ENCODE measurements around the gene LUZP2.

The LUZP2 gene

GRCh38 chr11:24567380-24567779 lies 70.5 kb downstream of the LUZP2 start:
- no peak for DNase-seq (ENCODE audit: low spot score)

GRCh38 chr11:24572376-24572775 lies 75.5 kb downstream of the LUZP2 start:
- no peak for DNase-seq (ENCODE audit: low spot score)

GRCh38 chr11:24574461-24574860 lies 77.6 kb downstream of the LUZP2 start:
- DNase-seq (ENCODE audit: low spot score), result no peak

GRCh38 chr11:24575392-24575791 lies 78.5 kb downstream of the LUZP2 start:
- DNase-seq (ENCODE audit: low spot score), result no peak

DNA sequence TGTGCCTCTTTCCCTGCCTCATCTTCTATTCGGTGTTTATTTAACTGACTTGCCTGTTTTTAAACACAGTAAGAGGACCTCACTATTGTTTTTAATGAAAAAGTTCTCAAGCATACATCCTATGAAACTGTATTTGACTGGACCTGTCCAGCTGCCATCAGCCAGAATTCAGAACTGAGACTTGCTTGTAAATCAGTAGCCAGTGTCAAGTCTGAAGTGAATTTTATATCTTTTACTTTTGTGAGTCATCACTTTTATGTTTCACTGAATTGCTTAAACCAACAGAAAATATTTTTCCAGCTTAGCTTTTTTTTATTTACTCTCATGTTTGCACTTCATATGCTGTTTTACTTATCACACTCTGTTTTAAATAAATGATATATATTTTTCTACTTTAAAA lies 88.3 kb downstream of the LUZP2 start:
- no peak for DNase-seq (ENCODE audit: low spot score)

- no peak for DNase-seq (ENCODE audit: low spot score)
These were observed 90.8 kb downstream of the LUZP2 start for GRCh38 chr11:24587635-24588034.

DNA sequence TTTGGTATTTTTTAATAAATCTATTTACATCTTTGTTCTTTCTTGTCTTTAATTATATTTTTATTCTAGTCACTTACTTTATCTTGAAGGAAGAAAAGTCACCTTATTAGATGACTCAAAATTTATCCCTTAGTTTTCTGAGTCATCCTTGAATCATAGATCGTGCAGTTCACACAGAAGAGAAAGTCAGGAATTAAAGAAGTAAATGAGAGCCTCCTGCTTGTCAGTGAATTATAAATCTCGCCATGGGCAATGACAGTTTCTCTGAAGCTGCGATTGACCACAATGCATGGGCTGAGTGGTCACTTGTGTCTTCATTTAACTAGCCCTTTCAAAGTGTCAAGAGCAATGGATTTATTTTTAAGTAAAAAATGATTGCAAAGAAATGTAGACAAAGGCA lies 91.2 kb downstream of the LUZP2 start:
- no peak for DNase-seq (ENCODE audit: low spot score)

DNA sequence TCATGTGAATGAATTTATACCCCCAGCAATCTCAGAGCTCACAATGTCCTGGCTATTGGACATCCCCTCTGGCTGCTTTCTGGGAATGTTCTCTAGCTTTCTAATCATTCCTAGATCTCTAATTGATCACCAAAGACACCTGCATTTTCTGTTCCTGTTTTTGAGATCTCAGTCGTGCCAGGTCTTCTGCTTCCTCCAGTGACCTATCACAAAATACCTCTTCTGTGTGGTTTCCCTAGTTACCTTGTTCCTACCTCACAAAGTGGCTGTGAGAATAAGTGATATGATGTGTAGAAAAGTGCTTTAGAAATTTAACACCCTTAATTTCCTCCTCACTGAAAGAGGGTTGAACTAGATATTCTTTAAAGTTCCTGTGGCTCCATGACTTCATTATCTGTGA lies 92.2 kb downstream of the LUZP2 start:
- no peak for DNase-seq (ENCODE audit: low spot score)

- DNase-seq (ENCODE audit: low spot score), result no peak
These were observed 94.4 kb downstream of the LUZP2 start for GRCh38 chr11:24591283-24591682.

- DNase-seq (ENCODE audit: low spot score), result no peak
These were observed 95.5 kb downstream of the LUZP2 start for GRCh38 chr11:24592360-24592759.

GRCh38 chr11:24593332-24593731 lies 96.5 kb downstream of the LUZP2 start:
- no peak for DNase-seq (ENCODE audit: low spot score)

- DNase-seq (ENCODE audit: low spot score), result no peak
These were observed 97.5 kb downstream of the LUZP2 start for GRCh38 chr11:24594401-24594800.

DNA sequence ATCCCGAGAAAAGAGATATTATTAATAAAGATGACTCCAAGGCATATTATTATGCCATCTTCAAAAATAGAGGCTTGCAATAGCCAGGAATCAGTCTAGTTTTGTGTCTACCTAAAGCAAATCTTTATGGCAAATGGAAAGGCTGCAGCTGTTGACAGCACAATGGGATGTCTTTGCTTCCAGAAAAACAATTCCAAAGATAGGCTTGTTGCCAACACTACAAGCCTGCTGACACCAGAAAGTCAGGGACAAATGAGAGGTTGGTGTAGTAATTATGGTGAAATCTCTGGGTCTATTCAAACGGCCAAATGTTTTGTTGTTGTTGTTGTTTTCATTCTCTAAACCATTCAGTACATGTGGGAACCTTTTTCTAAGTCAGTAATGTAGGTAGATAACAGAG lies 101.8 kb downstream of the LUZP2 start:
- no peak for DNase-seq (ENCODE audit: low spot score)

- DNase-seq (ENCODE audit: low spot score), result no peak
These were observed 112.6 kb downstream of the LUZP2 start for GRCh38 chr11:24609192-24610119.

- no peak for DNase-seq (ENCODE audit: low spot score)
These were observed 118.8 kb downstream of the LUZP2 start for GRCh38 chr11:24615451-24616160.

- DNase-seq (ENCODE audit: low spot score), result no peak
These were observed 121.0 kb downstream of the LUZP2 start for GRCh38 chr11:24617856-24618255.

DNA sequence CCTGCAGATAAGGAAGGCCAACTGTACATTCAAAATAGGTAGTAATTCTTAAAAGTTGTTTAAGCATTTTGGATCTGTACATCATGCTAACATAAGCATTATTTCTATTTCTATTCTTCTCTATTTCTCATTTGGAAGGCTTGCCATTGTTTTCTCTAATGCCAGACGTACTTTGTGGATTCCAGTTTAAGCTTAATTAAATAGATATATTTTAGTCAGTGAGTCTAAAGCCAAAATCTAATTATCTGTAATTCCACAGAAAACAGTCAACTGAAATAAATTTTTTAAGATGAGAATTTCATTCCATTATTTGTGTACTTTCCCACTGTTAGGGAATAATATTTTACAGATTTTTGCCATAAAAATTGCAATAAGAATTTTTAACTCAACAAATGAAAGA lies 123.0 kb downstream of the LUZP2 start:
- DNase-seq (ENCODE audit: low spot score), result no peak

- no peak for DNase-seq (ENCODE audit: low spot score)
These were observed 125.4 kb downstream of the LUZP2 start for GRCh38 chr11:24622262-24622661.

DNA sequence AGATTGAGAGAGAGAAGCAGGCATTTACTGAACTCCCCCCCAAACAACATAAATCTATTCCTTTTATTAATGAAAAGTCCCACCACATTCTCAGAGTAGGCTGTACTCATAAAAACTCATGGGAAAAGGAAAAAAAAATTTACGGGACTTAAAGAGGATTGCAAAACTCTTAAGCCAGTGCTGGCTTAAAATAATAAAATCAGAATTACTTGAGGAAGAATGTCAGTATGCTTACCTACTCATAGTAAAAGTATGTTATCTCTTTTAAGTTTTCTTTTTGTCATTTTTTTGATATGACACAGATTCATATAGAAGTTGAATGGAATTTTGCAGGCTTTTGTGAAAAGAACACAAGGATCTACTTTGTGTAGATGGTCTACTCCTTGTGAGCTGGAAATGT lies 126.3 kb downstream of the LUZP2 start:
- no peak for DNase-seq (ENCODE audit: low spot score)

GRCh38 chr11:24624432-24624831 lies 127.6 kb downstream of the LUZP2 start:
- DNase-seq (ENCODE audit: low spot score), result no peak

DNA sequence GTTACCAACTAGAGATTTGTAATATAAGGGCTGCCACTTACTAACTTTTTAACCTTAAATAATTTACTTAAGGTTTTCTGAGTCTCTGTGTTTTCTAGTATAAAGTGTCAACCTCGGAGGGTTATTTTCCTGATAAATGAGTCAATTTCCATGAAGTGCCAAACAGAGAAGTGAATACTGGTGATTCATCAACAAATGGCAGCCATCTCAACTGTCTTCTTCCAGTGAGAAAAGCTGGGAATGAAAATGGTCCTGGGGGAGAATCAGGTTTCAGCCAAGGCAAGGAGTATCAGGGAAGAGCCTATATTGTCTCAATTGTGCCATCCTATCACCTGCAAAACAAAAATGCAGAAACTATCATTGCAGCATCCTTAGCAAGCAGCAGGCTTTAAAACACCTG lies 129.1 kb downstream of the LUZP2 start:
- no peak for DNase-seq (ENCODE audit: low spot score)

- no peak for DNase-seq (ENCODE audit: low spot score)
These were observed 131.4 kb downstream of the LUZP2 start for GRCh38 chr11:24628224-24628776.

DNA sequence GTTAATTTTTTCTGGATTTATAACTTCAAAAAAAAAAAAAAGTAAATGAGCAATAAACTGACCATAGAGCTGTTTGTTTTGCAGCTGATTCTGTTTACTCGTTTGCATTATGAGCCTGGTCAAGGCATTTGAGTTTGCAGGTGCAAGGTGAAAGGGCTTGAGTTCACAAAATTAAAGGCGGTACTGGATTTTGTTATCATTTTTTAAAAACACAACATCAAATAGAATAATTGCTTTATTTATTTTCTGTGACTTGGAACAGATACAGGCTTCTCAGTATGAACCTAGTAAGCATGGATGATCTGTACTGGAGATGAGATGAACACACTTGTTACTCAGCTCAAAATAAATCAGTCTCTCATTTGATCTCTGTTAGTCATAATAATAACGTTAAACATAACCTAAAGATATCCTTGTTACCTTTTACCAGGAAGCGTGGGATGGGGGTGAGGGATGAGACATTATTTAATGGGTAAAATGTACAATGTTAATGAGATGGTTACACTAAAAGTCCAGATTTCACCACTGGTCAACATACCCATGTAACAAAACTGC lies 137.8 kb downstream of the LUZP2 start:
- no peak for DNase-seq (ENCODE audit: low spot score)
